ENCODE data around the gene ZP1. TPM values are rescaled to one million over a fixed set of nuclear protein-coding genes. Genes with fewer than 3 reads are reported as not detected.

The ZP1 gene
- total RNA-seq, 1 donor, result 0.36 TPM

DNA sequence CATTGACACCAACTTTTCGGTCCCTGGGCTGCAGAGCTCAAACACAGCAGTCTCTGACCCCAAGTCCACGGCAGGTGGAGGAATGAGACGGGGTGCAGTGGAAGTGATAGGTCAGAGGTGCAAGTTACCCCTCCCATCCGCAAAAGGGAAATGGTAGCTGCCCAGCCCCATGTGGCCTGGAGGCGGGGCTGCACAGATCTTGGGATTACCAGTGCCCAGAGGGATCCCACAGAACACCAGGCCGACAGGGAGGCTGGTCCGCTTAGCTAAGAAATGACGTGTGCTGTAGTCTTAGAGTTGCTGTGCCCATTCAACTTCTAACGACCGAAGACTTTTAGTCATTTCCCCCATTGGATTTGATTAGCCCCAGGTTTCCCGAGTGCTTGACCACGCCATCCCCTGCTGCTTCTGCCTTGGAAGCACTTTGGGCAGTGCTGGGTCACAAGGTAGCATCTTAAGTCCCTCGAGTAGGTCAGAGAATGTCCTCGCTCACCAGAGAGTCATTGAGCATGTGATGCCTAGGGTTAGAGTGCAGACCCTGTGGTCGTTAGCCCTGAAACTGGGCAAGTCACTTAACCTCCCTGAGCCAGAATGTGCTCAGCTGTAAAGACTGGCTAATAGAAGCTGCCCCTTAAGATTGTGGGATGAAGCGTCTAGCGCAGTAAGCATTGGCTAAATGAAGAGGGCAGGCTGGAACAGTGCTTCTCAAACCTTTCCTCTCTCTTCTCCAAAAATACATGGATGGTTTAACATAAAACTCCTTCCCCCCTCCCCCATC is 15.8 kb upstream of the ZP1 start:
- Histone ChIP-seq H3K27ac (ENCODE audit: low read depth, low read length) (no peak overlapping the region), H3K36me3 (ENCODE audit: insufficient read depth, low read length) (peaks cover 12% of the 10 kb centered on the region), H3K9me3 (ENCODE audit: low read depth, low read length) (no peaks in the 10 kb centered on the region), H2AFZ (ENCODE audit: low read length) (no peak overlapping the region), H4K20me1 (ENCODE audit: insufficient read depth, low read length) (no peaks in the 10 kb centered on the region), H3K4me2 (ENCODE audit: insufficient read depth, low read length) (no peak overlapping the region), H3K79me2 (ENCODE audit: insufficient read depth, low read length) (no peaks in the 10 kb centered on the region), H3K4me3 (ENCODE audit: insufficient read depth, low read length) (no peak overlapping the region), H3K4me1 (ENCODE audit: insufficient read depth, low read length) (no peaks in the 10 kb centered on the region), H3K27me3 (ENCODE audit: insufficient read depth, low read length) (no peaks in the 10 kb centered on the region)
- peak; percentile 77 for DNase-seq (ENCODE audit: insufficient read length, low spot score, missing footprints)
- TF ChIP-seq, protein P1, sequence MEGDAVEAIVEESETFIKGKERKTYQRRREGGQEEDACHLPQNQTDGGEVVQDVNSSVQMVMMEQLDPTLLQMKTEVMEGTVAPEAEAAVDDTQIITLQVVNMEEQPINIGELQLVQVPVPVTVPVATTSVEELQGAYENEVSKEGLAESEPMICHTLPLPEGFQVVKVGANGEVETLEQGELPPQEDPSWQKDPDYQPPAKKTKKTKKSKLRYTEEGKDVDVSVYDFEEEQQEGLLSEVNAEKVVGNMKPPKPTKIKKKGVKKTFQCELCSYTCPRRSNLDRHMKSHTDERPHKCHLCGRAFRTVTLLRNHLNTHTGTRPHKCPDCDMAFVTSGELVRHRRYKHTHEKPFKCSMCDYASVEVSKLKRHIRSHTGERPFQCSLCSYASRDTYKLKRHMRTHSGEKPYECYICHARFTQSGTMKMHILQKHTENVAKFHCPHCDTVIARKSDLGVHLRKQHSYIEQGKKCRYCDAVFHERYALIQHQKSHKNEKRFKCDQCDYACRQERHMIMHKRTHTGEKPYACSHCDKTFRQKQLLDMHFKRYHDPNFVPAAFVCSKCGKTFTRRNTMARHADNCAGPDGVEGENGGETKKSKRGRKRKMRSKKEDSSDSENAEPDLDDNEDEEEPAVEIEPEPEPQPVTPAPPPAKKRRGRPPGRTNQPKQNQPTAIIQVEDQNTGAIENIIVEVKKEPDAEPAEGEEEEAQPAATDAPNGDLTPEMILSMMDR (IDR thresholded peaks at IDR 0.05; ENCODE audit: extremely low read depth, low read depth, low read length), result no peak

- Histone ChIP-seq H3K36me3 (ENCODE audit: insufficient read depth, low read length) (peaks cover 12% of the 10 kb centered on the region), H3K27me3 (ENCODE audit: insufficient read depth, low read length) (no peaks in the 10 kb centered on the region), H4K20me1 (ENCODE audit: insufficient read depth, low read length) (no peaks in the 10 kb centered on the region), H2AFZ (ENCODE audit: low read length) (no peak overlapping the region), H3K4me2 (ENCODE audit: insufficient read depth, low read length) (no peak overlapping the region), H3K4me1 (ENCODE audit: insufficient read depth, low read length) (no peaks in the 10 kb centered on the region), H3K27ac (ENCODE audit: low read depth, low read length) (no peak overlapping the region), H3K79me2 (ENCODE audit: insufficient read depth, low read length) (no peaks in the 10 kb centered on the region), H3K9me3 (ENCODE audit: low read depth, low read length) (no peaks in the 10 kb centered on the region), H3K4me3 (ENCODE audit: insufficient read depth, low read length) (no peak overlapping the region)
- TF ChIP-seq, protein P1 (IDR thresholded peaks at IDR 0.05; ENCODE audit: extremely low read depth, low read depth, low read length), result no peak
- peak; percentile 76 for DNase-seq (ENCODE audit: insufficient read length, low spot score, missing footprints)
Measured at GRCh38 chr11:60852117-60852981, 15.0 kb upstream of the ZP1 start.

DNA sequence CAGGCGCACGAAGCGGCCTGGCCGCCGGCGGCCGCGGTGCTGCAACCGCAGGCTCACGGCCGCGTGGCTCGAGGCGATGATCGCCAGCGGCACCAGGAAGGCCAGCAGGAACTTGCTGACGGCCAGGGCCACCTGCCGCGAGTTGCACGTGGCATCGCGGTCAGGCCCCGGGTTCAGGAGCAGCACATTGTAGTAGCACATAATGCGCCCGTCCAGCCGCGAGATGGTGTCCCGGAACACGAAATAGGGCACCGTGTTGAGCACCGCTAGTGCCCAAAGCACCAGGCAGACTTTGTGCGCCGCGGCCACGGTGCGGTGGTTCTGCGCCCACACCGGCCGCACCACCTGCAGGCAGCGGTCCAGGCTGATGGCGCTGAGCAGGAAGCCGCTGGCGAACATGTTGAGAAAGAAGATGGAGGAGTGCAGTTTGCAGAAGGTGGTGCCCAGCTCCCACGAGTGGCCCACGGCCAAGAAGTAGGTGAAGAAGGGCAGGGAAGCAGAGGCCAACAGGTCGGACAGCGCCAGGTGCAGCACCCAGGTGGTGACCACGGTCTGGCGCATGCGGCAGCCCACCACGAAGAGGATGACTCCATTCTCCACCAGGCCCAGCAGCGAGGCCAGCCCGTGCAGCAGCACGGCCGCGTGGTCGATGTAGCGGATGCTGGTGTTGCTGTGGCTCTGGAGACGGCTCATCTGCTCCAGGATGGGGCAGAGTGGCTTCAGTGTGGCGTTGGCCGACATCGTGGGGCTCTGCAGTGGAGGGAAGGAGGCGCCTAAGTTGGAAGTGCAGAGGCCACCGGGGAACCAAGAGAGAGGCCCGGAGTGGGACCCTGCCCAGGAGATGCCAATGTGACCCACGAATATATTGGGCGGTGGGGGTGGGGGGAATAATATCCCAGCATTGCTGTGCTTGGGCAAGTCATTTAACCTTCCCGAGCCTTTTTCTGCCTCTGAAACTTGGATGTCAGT is 14.1 kb upstream of the ZP1 start:
- Histone ChIP-seq H3K27me3 (ENCODE audit: insufficient read depth, low read length) (no peaks in the 10 kb centered on the region), H3K4me3 (ENCODE audit: insufficient read depth, low read length) (no peak overlapping the region), H2AFZ (ENCODE audit: low read length) (no peak overlapping the region), H3K4me2 (ENCODE audit: insufficient read depth, low read length) (no peak overlapping the region), H3K79me2 (ENCODE audit: insufficient read depth, low read length) (no peaks in the 10 kb centered on the region), H3K36me3 (ENCODE audit: insufficient read depth, low read length) (peaks cover 12% of the 10 kb centered on the region), H4K20me1 (ENCODE audit: insufficient read depth, low read length) (no peaks in the 10 kb centered on the region), H3K9me3 (ENCODE audit: low read depth, low read length) (no peaks in the 10 kb centered on the region), H3K27ac (ENCODE audit: low read depth, low read length) (no peak overlapping the region), H3K4me1 (ENCODE audit: insufficient read depth, low read length) (no peaks in the 10 kb centered on the region)
- peak; percentile 52 for DNase-seq (ENCODE audit: insufficient read length, low spot score, missing footprints)
- TF ChIP-seq, protein P1 (IDR thresholded peaks at IDR 0.05; ENCODE audit: extremely low read depth, low read depth, low read length), result no peak

Measured in osteoblast (primary cell).